AG09309 (cell line): ENCODE measurements around the gene MED9.

Source experiments
- DNase-seq: peaks from one replicate; pipeline ENCODE4 v3.0.0-alpha.2; 2010; ENCODE audit warnings: low read depth
- H3K4me3 ChIP-seq: 2 replicates; pipeline ENCODE4 v1.5.1; 2011; ENCODE audit warnings: mild to moderate bottlenecking, low read depth, low read length, moderate library complexity; ENCODE audit not compliant: control insufficient read depth
- CTCF ChIP-seq: IDR thresholded peaks from 2 replicates; pipeline ENCODE4 v1.5.1; 2011; ENCODE audit warnings: mild to moderate bottlenecking, low read depth, low read length, inconsistent platforms; ENCODE audit not compliant: insufficient read depth, control insufficient read depth; ENCODE audit errors: missing control alignments

MED9 gene

GRCh38 chr17:17497065-17497844, 20.5 kb downstream of the MED9 start:
- DNase-seq, result no peak
- peak overlapping the region; percentile 17 for H3K4me3 ChIP-seq
- no peak for TF ChIP-seq CTCF

GRCh38 chr17:17497845-17498520, 21.2 kb downstream of the MED9 start:
- DNase-seq, result no peak
- no peak for TF ChIP-seq CTCF

GRCh38 chr17:17498606-17499301, 22.0 kb downstream of the MED9 start:
- no peak for DNase-seq
- H3K4me3 ChIP-seq, result no peak overlapping the region
- TF ChIP-seq CTCF, result no peak

More at GRCh38 chr17:17497845-17498520, 21.2 kb downstream of the MED9 start:
- no peak overlapping the region for H3K4me3 ChIP-seq

GRCh38 chr17:17499402-17500145, 22.8 kb downstream of the MED9 start:
- no peak for DNase-seq
- TF ChIP-seq CTCF, result no peak

GRCh38 chr17:17500999-17501605, 24.3 kb downstream of the MED9 start:
- DNase-seq, result no peak
- peak; percentile 33 for TF ChIP-seq CTCF
- H3K4me3 ChIP-seq, result no peak overlapping the region

More at GRCh38 chr17:17499402-17500145, 22.8 kb downstream of the MED9 start:
- H3K4me3 ChIP-seq, result no peak overlapping the region
